GM12891 (cell line): ENCODE data around the gene RNU6-7.

Source experiments
- POLR2A ChIP-seq: IDR thresholded peaks from 2 replicates; pipeline ENCODE4 v1.6.1; 2011; ENCODE audit warnings: low read depth, low read length, control low read depth
- POLR2AphosphoS5 ChIP-seq: IDR thresholded peaks from 2 replicates; pipeline ENCODE4 v1.6.1; 2011; ENCODE audit warnings: low read depth, low read length, control low read depth

- TF ChIP-seq POLR2AphosphoS5 (no peak), POLR2A (no peak)
Observed at GRCh38 chr14:32250681-32251080, 48.8 kb downstream of the RNU6-7 start.
